HCT116 (cell line): ENCODE measurements around the gene GRAMD2A. TPM values are rescaled to one million over a fixed set of nuclear protein-coding genes. Genes with fewer than 3 reads are reported as not detected.
A peak's percentile ranks its signal among the peaks of the same experiment; 100 is the strongest.

ENCODE experiments used
- ATAC-seq: fragments of 200-7000 bp; cut with Tn5 transposase; 2 replicates; pipeline ENCODE4 v1.9.1; 2020; ENCODE audit warnings: mild to moderate bottlenecking, moderate library complexity
- BruUV-seq: library from RNA; stranded (reverse); fragments of 400-500 nt; replicated peaks from 2 replicates; lab custom pipeline; 2021; lab: Mats Ljungman, UMichigan
- CTCF ChIA-PET: fragments of 300-600 bp; sonication (Branson Sonifier 250); formaldehyde crosslinking; loops from one replicate; lab custom pipeline; 2021; ENCODE audit warnings: antibody characterized with exemption; lab: Charles Lee
- POLR2A ChIA-PET: fragments of 300-600, 350-600 bp; sonication (Branson Sonifier 250); formaldehyde crosslinking; loops from one replicate; lab custom pipeline; 2021; ENCODE audit warnings: antibody characterized with exemption; lab: Charles Lee
- RAD21 ChIA-PET, 2 experiments: fragments of 300-600 bp; sonication (Branson Sonifier 250); formaldehyde crosslinking; loops; one replicate each; lab custom pipeline; 2023; ENCODE audit warnings: low total read pairs in 2 of 2; ENCODE audit not compliant: uncharacterized antibody in 2 of 2, unreplicated experiment in 2 of 2, low non-redundant PET in 1 of 2; lab: Charles Lee
- DNase-seq: peaks from one replicate; pipeline ENCODE4 v3.0.0-alpha.2; 2010; ENCODE audit warnings: low read depth, low spot score
- H2AFZ ChIP-seq: fragments of 200-600 bp; shearing (Covaris generic), sonication (generic); 2 replicates; pipeline ENCODE4 v1.6.1; 2017; ENCODE audit warnings: low read depth, mixed run types, mixed read lengths, antibody characterized with exemption, low read length; ENCODE audit not compliant: poor library complexity, severe bottlenecking
- H3K27ac ChIP-seq: 2 replicates; pipeline ENCODE4 v1.5.1; 2012; ENCODE audit warnings: low read depth, low read length
- H3K27me3 ChIP-seq: fragments of 200-600 bp; sonication (generic); 2 replicates; pipeline ENCODE4 v1.6.1; 2016; ENCODE audit warnings: mixed run types, low read length, mixed read lengths; ENCODE audit not compliant: insufficient read depth
- H3K36me3 ChIP-seq, 2 experiments: fragments of 200-500 bp in 1 of 2; fragments of 200-600 bp in 1 of 2; sonication (Bioruptor generic) in 1 of 2; sonication (generic) in 1 of 2; 2 replicates each; pipeline versions ENCODE4 v1.5.1 to v1.6.1; 2014 to 2016; ENCODE audit warnings: low read length in 2 of 2, inconsistent platforms in 1 of 2, mixed read lengths in 1 of 2, mixed run types in 1 of 2; ENCODE audit not compliant: insufficient read depth in 2 of 2, control insufficient read depth in 1 of 2
- H3K4me1 ChIP-seq, 2 experiments: fragments of 200-600 bp in 1 of 2; sonication (generic) in 1 of 2; 2 replicates each; pipeline versions ENCODE4 v1.5.1 to v1.6.1; 2012 to 2017; ENCODE audit warnings: low read length in 2 of 2, inconsistent platforms in 1 of 2, mild to moderate bottlenecking in 1 of 2, mixed read lengths in 1 of 2, mixed run types in 1 of 2, moderate library complexity in 1 of 2; ENCODE audit not compliant: insufficient read depth in 2 of 2, control insufficient read depth in 1 of 2
- H3K4me2 ChIP-seq: fragments of 200-600 bp; sonication (generic); 2 replicates; pipeline ENCODE4 v1.6.1; 2017; ENCODE audit warnings: mixed run types, low read length, mixed read lengths
- H3K4me3 ChIP-seq, 2 experiments: fragments of 200-600 bp in 1 of 2; sonication (generic) in 1 of 2; replicated peaks in 1 of 2; 2 replicates each; pipeline ENCODE4 v1.5.1; 2011 to 2016; ENCODE audit warnings: low read length in 2 of 2, control low read depth in 1 of 2, low read depth in 1 of 2, mild to moderate bottlenecking in 1 of 2, mixed read lengths in 1 of 2, mixed run types in 1 of 2
- H3K79me2 ChIP-seq: fragments of 200-600 bp; sonication (generic); 2 replicates; pipeline ENCODE4 v1.6.1; 2017; ENCODE audit warnings: mild to moderate bottlenecking, mixed run types, low read length, moderate library complexity, mixed read lengths; ENCODE audit not compliant: insufficient read depth
- H3K9ac ChIP-seq: fragments of 200-600 bp; sonication (generic); 2 replicates; pipeline ENCODE4 v1.6.1; 2016; ENCODE audit warnings: low read length, mixed read lengths
- H3K9me2 ChIP-seq: fragments of 200-600 bp; sonication (generic), shearing (Covaris generic); 2 replicates; pipeline ENCODE4 v1.6.1; 2017; ENCODE audit warnings: mixed run types, mild to moderate bottlenecking, moderate library complexity; ENCODE audit not compliant: insufficient read depth
- H3K9me3 ChIP-seq, 2 experiments: fragments of 200-500 bp in 1 of 2; fragments of 200-600 bp in 1 of 2; sonication (Bioruptor generic) in 1 of 2; sonication (generic) in 1 of 2; 2 replicates each; pipeline ENCODE4 v1.6.1; 2014 to 2017; ENCODE audit warnings: low read length in 2 of 2, mixed read lengths in 2 of 2, inconsistent platforms in 1 of 2, low read depth in 1 of 2, mild to moderate bottlenecking in 1 of 2, mixed run types in 1 of 2, moderate library complexity in 1 of 2; ENCODE audit not compliant: control insufficient read depth in 1 of 2, insufficient read depth in 1 of 2
- H4K20me1 ChIP-seq: fragments of 200-600 bp; sonication (generic), shearing (Covaris generic); 2 replicates; pipeline ENCODE4 v1.6.1; 2017; ENCODE audit warnings: mixed run types, mild to moderate bottlenecking, moderate library complexity; ENCODE audit not compliant: insufficient read depth
- CBX3 ChIP-seq: IDR thresholded peaks from 2 replicates; pipeline ENCODE4 v1.6.1; 2012; ENCODE audit warnings: low read depth
- CEBPB ChIP-seq: IDR thresholded peaks from 2 replicates; pipeline ENCODE4 v1.6.1; 2012; ENCODE audit warnings: low read depth
- EGR1 ChIP-seq: IDR thresholded peaks from 2 replicates; pipeline ENCODE4 v1.6.1; 2012; ENCODE audit warnings: low read depth
- EZH2phosphoT487 ChIP-seq: fragments of 200-600 bp; IDR thresholded peaks from 2 replicates; pipeline ENCODE4 v1.6.1; 2018; ENCODE audit warnings: antibody characterized with exemption, borderline replicate concordance
- FOSL1 ChIP-seq: IDR thresholded peaks from 2 replicates; pipeline ENCODE4 v1.6.1; 2012; ENCODE audit warnings: low read depth
- POLR2AphosphoS5 ChIP-seq: IDR thresholded peaks from 2 replicates; pipeline ENCODE4 v1.6.1; 2011; ENCODE audit warnings: mild to moderate bottlenecking, low read depth, low read length, moderate library complexity
- SIN3A ChIP-seq: IDR thresholded peaks from 2 replicates; pipeline ENCODE4 v1.6.1; 2012; ENCODE audit warnings: low read depth
- SRF ChIP-seq: IDR thresholded peaks from 2 replicates; pipeline ENCODE4 v1.6.1; 2012; ENCODE audit warnings: low read depth
- YY1 ChIP-seq: IDR thresholded peaks from 2 replicates; pipeline ENCODE4 v1.6.1; 2011; ENCODE audit warnings: low read length, low read depth, moderate library complexity, mild to moderate bottlenecking; ENCODE audit not compliant: insufficient replicate concordance; ENCODE audit errors: extremely low read depth
- intact Hi-C: fragments of 100-400 bp; cut with micrococcal nuclease; formaldehyde crosslinking; loops from 2 replicates; pipeline ENCODE4 v1.10.0; 2022
- total RNA-seq: library from RNA; stranded (reverse); gene quantifications from one replicate; pipeline ENCODE4 v1.2.1, GENCODE V29; 2021; ENCODE audit not compliant: unreplicated experiment
- TF ChIP-seq, protein P1 (sequence below): IDR thresholded peaks from 2 replicates; pipeline ENCODE4 v1.6.1; 2012
- TF ChIP-seq, protein P2 (sequence below): IDR thresholded peaks from 2 replicates; pipeline ENCODE4 v1.6.1; 2011; ENCODE audit warnings: mild to moderate bottlenecking, low read length, moderate library complexity; ENCODE audit not compliant: insufficient replicate concordance; ENCODE audit errors: extremely low read depth

GRAMD2A gene
- total RNA-seq, 1 experiment from 2014 or later = 8.0 TPM

DNA sequence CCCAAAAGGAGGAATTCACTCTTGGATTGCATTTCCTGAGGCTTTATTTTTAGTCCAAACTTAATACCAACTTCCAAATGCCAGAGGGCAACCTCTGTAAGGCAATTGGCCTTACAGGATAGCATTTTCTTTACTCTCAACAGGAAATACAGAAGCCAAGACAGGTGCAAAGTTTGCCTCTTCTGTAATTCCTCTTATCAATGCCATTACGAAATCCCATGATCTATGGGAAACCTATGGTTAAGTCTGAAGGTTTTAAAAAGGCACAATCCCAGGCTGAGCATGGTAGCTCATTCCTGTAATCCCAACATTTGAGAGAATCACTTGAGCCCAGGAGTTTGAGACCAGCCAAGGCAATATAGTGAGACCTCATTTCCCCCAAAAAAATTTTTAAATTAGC lies 18.5 kb upstream of the GRAMD2A start:
- Histone ChIP-seq H3K4me1 (no peaks in the 10 kb centered on the region), H3K9me2 (no peaks in the 10 kb centered on the region), H3K4me3 (no peak overlapping the region), H3K27me3 (no peaks in the 10 kb centered on the region), H3K4me2 (no peak overlapping the region), H3K9me3 (no peaks in the 10 kb centered on the region), H3K36me3 (peaks cover 82 to 85% of the 10 kb centered on the region in 2 experiments), H3K27ac (no peak overlapping the region), H2AFZ (no peak overlapping the region), H3K79me2 (peaks cover 99% of the 10 kb centered on the region), H4K20me1 (peaks cover 43% of the 10 kb centered on the region; the same call in 1 of the 2 replicates), H3K9ac (no peak overlapping the region)
- ChIA-PET POLR2A (no interaction called here), RAD21 (no interaction called here), CTCF (interaction anchor here (1.3 kb wide), 1 partner anchor 17 kb away, joined by 3 read pairs; no protein-coding TSS in a partner anchor)
- intact Hi-C loops = no loop called here
- TSS peak; percentile 16 for BruUV-seq
- DNase-seq (no peak), ATAC-seq (no peak)
- TF ChIP-seq CEBPB = no peak
- TF ChIP-seq YY1 = no peak
- no peak for TF ChIP-seq EGR1
- TF ChIP-seq POLR2AphosphoS5 = no peak
- no peak for TF ChIP-seq CBX3
- TF ChIP-seq, protein P1, sequence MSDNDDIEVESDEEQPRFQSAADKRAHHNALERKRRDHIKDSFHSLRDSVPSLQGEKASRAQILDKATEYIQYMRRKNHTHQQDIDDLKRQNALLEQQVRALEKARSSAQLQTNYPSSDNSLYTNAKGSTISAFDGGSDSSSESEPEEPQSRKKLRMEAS = no peak
- TF ChIP-seq, protein P2, sequence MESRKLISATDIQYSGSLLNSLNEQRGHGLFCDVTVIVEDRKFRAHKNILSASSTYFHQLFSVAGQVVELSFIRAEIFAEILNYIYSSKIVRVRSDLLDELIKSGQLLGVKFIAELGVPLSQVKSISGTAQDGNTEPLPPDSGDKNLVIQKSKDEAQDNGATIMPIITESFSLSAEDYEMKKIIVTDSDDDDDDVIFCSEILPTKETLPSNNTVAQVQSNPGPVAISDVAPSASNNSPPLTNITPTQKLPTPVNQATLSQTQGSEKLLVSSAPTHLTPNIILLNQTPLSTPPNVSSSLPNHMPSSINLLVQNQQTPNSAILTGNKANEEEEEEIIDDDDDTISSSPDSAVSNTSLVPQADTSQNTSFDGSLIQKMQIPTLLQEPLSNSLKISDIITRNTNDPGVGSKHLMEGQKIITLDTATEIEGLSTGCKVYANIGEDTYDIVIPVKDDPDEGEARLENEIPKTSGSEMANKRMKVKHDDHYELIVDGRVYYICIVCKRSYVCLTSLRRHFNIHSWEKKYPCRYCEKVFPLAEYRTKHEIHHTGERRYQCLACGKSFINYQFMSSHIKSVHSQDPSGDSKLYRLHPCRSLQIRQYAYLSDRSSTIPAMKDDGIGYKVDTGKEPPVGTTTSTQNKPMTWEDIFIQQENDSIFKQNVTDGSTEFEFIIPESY = no peak
- TF ChIP-seq SIN3A = no peak
- TF ChIP-seq FOSL1 = no peak
- no peak for TF ChIP-seq SRF
- TF ChIP-seq EZH2phosphoT487 = no peak
